K562 (cell line): ENCODE data around the gene LRP1. TPM values are rescaled to one million over a fixed set of nuclear protein-coding genes. Genes with fewer than 3 reads are reported as not detected.

ENCODE experiments used
- ATAC-seq: fragments of 200-7000 bp; cut with Tn5 transposase; 3 replicates; pipeline ENCODE4 v1.9.1; 2020; ENCODE audit warnings: moderate library complexity
- BruUV-seq: library from RNA; stranded (reverse); fragments of 400-500 nt; replicated peaks from 2 replicates; lab custom pipeline; 2021; lab: Mats Ljungman, UMichigan
- CTCF ChIA-PET: fragments of 300-600 bp; formaldehyde crosslinking; extraction: SDS; loops from one replicate; lab custom pipeline; 2021; ENCODE audit warnings: low intra/inter-chr PET ratio; lab: Yijun Ruan, JAX
- POLR2A ChIA-PET: fragments of 300-600, 350-650 bp; sonication (Branson Sonifier 250); formaldehyde crosslinking; extraction: SDS; loops from one replicate; lab custom pipeline; 2021; ENCODE audit warnings: antibody characterized with exemption, inconsistent platforms; lab: Yijun Ruan, JAX
- DNase-seq, 4 experiments: peaks; one replicate each; pipeline versions ENCODE4 v3.0.0 to v3.0.0-alpha.2; 2011 to 2018; ENCODE audit warnings: low spot score in 3 of 4, mixed read lengths in 3 of 4; ENCODE audit errors: extremely low read depth in 1 of 4
- FAIRE-seq: peaks from 2 replicates; lab custom pipeline; 2011; peaks lifted over from hg19 to GRCh38; lab: Jason Lieb, UNC
- H2AFZ ChIP-seq: 2 replicates; pipeline ENCODE4 v1.6.0; 2011; ENCODE audit warnings: low read depth, low read length, control low read depth, inconsistent platforms
- H3K27ac ChIP-seq: fragments of 200-600 bp; 3 replicates; pipeline ENCODE4 v1.8.0; 2011; ENCODE audit warnings: low read depth, mild to moderate bottlenecking, control low read depth, inconsistent platforms, low read length, moderate library complexity, mixed read lengths; ENCODE audit errors: extremely low read depth
- H3K27me3 ChIP-seq, 2 experiments: fragments of 300-600 bp in 1 of 2; 2 replicates in 1 of 2; 3 replicates in 1 of 2; pipeline versions ENCODE4 v1.6.0 to v1.8.0; 2011; ENCODE audit warnings: inconsistent platforms in 2 of 2, low read length in 2 of 2, mild to moderate bottlenecking in 1 of 2, mixed read lengths in 1 of 2, moderate library complexity in 1 of 2; ENCODE audit not compliant: control insufficient read depth in 2 of 2, insufficient read depth in 2 of 2
- H3K36me3 ChIP-seq: fragments of 300-600 bp; 3 replicates; pipeline ENCODE4 v1.8.0; 2011; ENCODE audit warnings: mild to moderate bottlenecking, low read length, inconsistent platforms; ENCODE audit not compliant: control insufficient read depth, insufficient read depth
- H3K4me1 ChIP-seq, 2 experiments: fragments of 200-600 bp in 1 of 2; replicated peaks in 1 of 2; 2 replicates in 1 of 2; 3 replicates in 1 of 2; pipeline versions ENCODE4 v1.5.1 to v1.8.0; 2011; ENCODE audit warnings: inconsistent platforms in 2 of 2, low read length in 2 of 2, mild to moderate bottlenecking in 1 of 2, mixed read lengths in 1 of 2, moderate library complexity in 1 of 2; ENCODE audit not compliant: control insufficient read depth in 2 of 2, insufficient read depth in 2 of 2
- H3K4me2 ChIP-seq: 2 replicates; pipeline ENCODE4 v1.6.1; 2011; ENCODE audit warnings: low read length, control low read depth, inconsistent platforms, mixed read lengths; ENCODE audit not compliant: insufficient read depth
- H3K4me3 ChIP-seq: fragments of 200-600 bp; sonication (generic), shearing (Covaris generic); 2 replicates; pipeline ENCODE4 v1.5.1; 2016; ENCODE audit warnings: control low read depth, inconsistent platforms
- H3K79me2 ChIP-seq: fragments of 200-600 bp; 3 replicates; pipeline ENCODE4 v1.8.0; 2011; ENCODE audit warnings: low read length, inconsistent platforms; ENCODE audit not compliant: control insufficient read depth, insufficient read depth
- H3K9ac ChIP-seq, 2 experiments: 2 replicates each; pipeline versions ENCODE4 v1.6.0 to v1.6.1; 2011; ENCODE audit warnings: low read depth in 2 of 2, low read length in 2 of 2, control low read depth in 1 of 2, inconsistent platforms in 1 of 2, mild to moderate bottlenecking in 1 of 2, mixed read lengths in 1 of 2; ENCODE audit not compliant: insufficient read depth in 1 of 2
- H3K9me1 ChIP-seq: one replicate; pipeline ENCODE4 v1.6.0; 2011; ENCODE audit warnings: inconsistent platforms, mild to moderate bottlenecking, low read length, moderate library complexity; ENCODE audit not compliant: control insufficient read depth, insufficient read depth
- H3K9me3 ChIP-seq: replicated peaks from 2 replicates; pipeline ENCODE4 v1.5.1; 2011; ENCODE audit warnings: low read depth, low read length, inconsistent platforms; ENCODE audit not compliant: control insufficient read depth, insufficient read depth
- H4K20me1 ChIP-seq: replicated peaks from 2 replicates; pipeline ENCODE4 v1.6.1; 2011; ENCODE audit warnings: low read length, inconsistent platforms, mixed read lengths; ENCODE audit not compliant: control insufficient read depth, insufficient read depth
- CREB3 ChIP-seq: fragments of 450-650 bp; conservative IDR thresholded peaks from 2 replicates; pipeline ENCODE4 v1.6.1; 2016; ENCODE audit warnings: missing genetic modification characterization, low read depth, mild to moderate bottlenecking, missing compliant biosample characterization, moderate library complexity
- KLF10 ChIP-seq: fragments of 250-450 bp; sonication (Bioruptor Pico); IDR thresholded peaks from 2 replicates; pipeline ENCODE4 v1.6.1; 2021; ENCODE audit warnings: matching md5 sums
- NFE2 ChIP-seq: IDR thresholded peaks from 2 replicates; pipeline ENCODE4 v1.6.1; 2014; ENCODE audit warnings: antibody characterized with exemption, low read depth
- NR2C1 ChIP-seq, 2 experiments: fragments of 450-650 bp; IDR thresholded peaks; 2 replicates each; pipeline ENCODE4 v1.6.1; 2017; ENCODE audit warnings: mild to moderate bottlenecking in 2 of 2, antibody characterized with exemption in 1 of 2, inconsistent platforms in 1 of 2, missing compliant biosample characterization in 1 of 2, missing genetic modification characterization in 1 of 2
- PCBP1 ChIP-seq: fragments of 200-400 bp; formaldehyde crosslinking; IDR thresholded peaks from 2 replicates; pipeline ENCODE4 v1.6.1; 2018; ENCODE audit warnings: mild to moderate bottlenecking, low read depth, low read length; ENCODE audit not compliant: poor library complexity, severe bottlenecking
- PYGO2 ChIP-seq: fragments of 450-650 bp; IDR thresholded peaks from 2 replicates; pipeline ENCODE4 v1.6.1; 2016; ENCODE audit warnings: mild to moderate bottlenecking, missing genetic modification characterization, moderate library complexity, missing compliant biosample characterization
- RCOR1 ChIP-seq, 2 experiments: IDR thresholded peaks; 2 replicates each; pipeline ENCODE4 v1.6.1; 2012; ENCODE audit warnings: low read depth in 2 of 2, low read length in 2 of 2, borderline replicate concordance in 1 of 2, improper control_type of control experiment in 1 of 2
- SAFB ChIP-seq: fragments of 200-400 bp; formaldehyde crosslinking; IDR thresholded peaks from 2 replicates; pipeline ENCODE4 v1.6.1; 2017; ENCODE audit warnings: low read depth, low read length, borderline replicate concordance
- STAT5A ChIP-seq: IDR thresholded peaks from 2 replicates; pipeline ENCODE4 v1.6.1; 2012; ENCODE audit warnings: low read length, inconsistent platforms, borderline replicate concordance
- TCF3 ChIP-seq: sonication (generic); formaldehyde crosslinking; IDR thresholded peaks from 2 replicates; pipeline ENCODE4 v1.4.0; 2020; ENCODE audit warnings: mild to moderate bottlenecking, missing genetic modification reagents
- XRCC4 ChIP-seq: IDR thresholded peaks from one replicate; pipeline ENCODE4 v1.6.1; 2011; ENCODE audit not compliant: insufficient read depth, insufficient read length; ENCODE audit errors: extremely low read depth
- ZNF431 ChIP-seq: sonication (generic); formaldehyde crosslinking; IDR thresholded peaks from 2 replicates; pipeline ENCODE4 v1.8.0; 2022; ENCODE audit warnings: mild to moderate bottlenecking, missing genetic modification reagents
- WGBS: fragments of 100-300 bp; shearing (Covaris generic); methylation state at CpG from one replicate; pipeline ENCODE4 v1.1.6; 2016; ENCODE audit warnings: low coverage, mixed read lengths; ENCODE audit not compliant: insufficient coverage; ENCODE audit errors: missing lambda C conversion rate; 5-methylcytosine and 5-hydroxymethylcytosine counted together
- in situ Hi-C: fragments of 300-500 bp; cut with MboI; formaldehyde crosslinking; loops from 4 replicates; pipeline ENCODE4 v1.15.0; 2018; ENCODE audit warnings: inconsistent platforms, mixed read lengths
- intact Hi-C: fragments of 100-400 bp; cut with micrococcal nuclease; formaldehyde crosslinking; loops from 2 replicates; pipeline ENCODE4 v1.14.2; 2022
- polyA plus RNA-seq, 8 experiments: library from polyadenylated mRNA; depleted of rRNA in 4 of 8; stranded (reverse) in 5 of 8; unstranded in 3 of 8; fragments of >200 nt; fragmentation: Nextera tagmentation in 2 of 8; fragmentation: Illumina TruSeq in 1 of 8; extraction: Ambion mirVana in 2 of 8; extraction: Trizol in 1 of 8; gene quantifications; 2 replicates each; pipeline versions ENCODE4 v1.2.1 to v1.2.3, GENCODE V29; 2011 to 2014; ENCODE audit warnings: inconsistent platforms in 1 of 8, missing spikeins in 1 of 8
- total RNA-seq, 7 experiments: library from RNA; depleted of rRNA in 6 of 7; stranded (reverse); fragments of >200 nt in 6 of 7; fragmentation: Illumina TruSeq in 2 of 7; extraction: Trizol in 2 of 7; gene quantifications; 2 replicates each; pipeline versions ENCODE4 v1.2.1 to v1.2.3, GENCODE V29; 2011 to 2021; ENCODE audit warnings: low replicate concordance in 1 of 7

The LRP1 gene
- total and polyA plus RNA-seq, 9 of the 15 experiments (the other 6 are each of a cell fraction or from before 2014, with no cell fraction given): 0.04 to 0.64 (median 0.19) TPM; not detected in 2

GRCh38 chr12:57099766-57100165 lies 28.5 kb upstream of the LRP1 start:
- Histone ChIP-seq H3K4me1 (peaks cover 38 to 62% of the 10 kb centered on the region in 2 experiments), H4K20me1 (no peaks in the 10 kb centered on the region), H3K79me2 (no peaks in the 10 kb centered on the region), H2AFZ (no peak overlapping the region), H3K27me3 (no peaks in the 10 kb centered on the region), H3K9me3 (no peaks in the 10 kb centered on the region), H3K36me3 (peaks cover 56% of the 10 kb centered on the region), H3K9me1 (no peaks in the 10 kb centered on the region), H3K9ac (peak overlapping the region in 1 of 2 experiments; percentile 76; a peak in 2 of 4 replicates), H3K4me3 (no peak overlapping the region), H3K4me2 (no peak overlapping the region), H3K27ac (no peak overlapping the region)
- WGBS: 81% methylated on average over 11 of the region's 12 CpGs
- no peak for FAIRE-seq
- BruUV-seq: no TSS peak
- POLR2A ChIA-PET: interaction anchor here (1.2 to 5.1 kb wide), 2 partner anchors 10 to 12 kb away, joined by 3 to 32 read pairs; partner anchors contain the start of gene STAT6
- no peak for TF ChIP-seq ZNF431 (CRISPR knock-in tag)
- TF ChIP-seq PCBP1: no peak
- no peak for TF ChIP-seq TCF3 (CRISPR knock-in tag)
- intact Hi-C loops: no loop called here
- CTCF ChIA-PET: no interaction called here
- DNase-seq: peak in 1 of 4 experiments; percentile 2
- ATAC-seq: no peak
- in situ Hi-C loops: no loop called here

- Histone ChIP-seq H3K9me1 (no peaks in the 10 kb centered on the region), H3K9ac (peak overlapping the region; percentile 37 to 86), H3K4me2 (peak overlapping the region; percentile 73), H3K36me3 (peaks cover 56% of the 10 kb centered on the region), H3K9me3 (no peaks in the 10 kb centered on the region), H2AFZ (peak overlapping the region; percentile 80), H3K27me3 (no peaks in the 10 kb centered on the region), H3K4me3 (no peak overlapping the region), H3K79me2 (no peaks in the 10 kb centered on the region), H3K4me1 (peaks cover 32 to 65% of the 10 kb centered on the region in 2 experiments), H3K27ac (peak overlapping the region; percentile 76), H4K20me1 (no peaks in the 10 kb centered on the region)
- CTCF ChIA-PET: no interaction called here
- DNase-seq (peak; percentile 64 to 84 (median 74)), FAIRE-seq (peak; percentile 96), ATAC-seq (peak; percentile 83)
- POLR2A ChIA-PET: interaction anchor here (0.6 to 1.9 kb wide), 6 partner anchors 9 to 155 kb away, joined by 3 to 7 read pairs (median 4); partner anchors contain the start of genes NEMP1 and STAT6
- BruUV-seq: no TSS peak
- 20% methylated on average over 15 of the region's 15 CpGs for WGBS
- intact Hi-C loops: no loop called here
- in situ Hi-C loops: no loop called here
- TF ChIP-seq STAT5A (no peak; the same call in 1 of the 2 replicates), NR2C1 (IDR thresholded peaks at IDR 0.05) (no peak; the same call in 1 of the 2 replicates), NR2C1 (tag; IDR thresholded peaks at IDR 0.05) (0 out of 2 replicates have a peak, but pooled peaks have one; percentile 14), NFE2 (peak; percentile 64), XRCC4 (no peak), RCOR1 (IDR thresholded peaks at IDR 0.05; ENCODE audit: borderline replicate concordance in 1 of 2, low read depth in 2 of 2, low read length in 2 of 2) (peak in 1 of 2 experiments; percentile 67; a peak in 1 of 4 replicates), CREB3 (tag) (peak; percentile 82; the same call in 1 of the 2 replicates), SAFB (no peak), PYGO2 (tag) (no peak), KLF10 (CRISPR knock-in tag) (no peak)
Measured at GRCh38 chr12:57101892-57102695, 26.2 kb upstream of the LRP1 start.
